ENCODE data around the gene SPRYD7.

DNA sequence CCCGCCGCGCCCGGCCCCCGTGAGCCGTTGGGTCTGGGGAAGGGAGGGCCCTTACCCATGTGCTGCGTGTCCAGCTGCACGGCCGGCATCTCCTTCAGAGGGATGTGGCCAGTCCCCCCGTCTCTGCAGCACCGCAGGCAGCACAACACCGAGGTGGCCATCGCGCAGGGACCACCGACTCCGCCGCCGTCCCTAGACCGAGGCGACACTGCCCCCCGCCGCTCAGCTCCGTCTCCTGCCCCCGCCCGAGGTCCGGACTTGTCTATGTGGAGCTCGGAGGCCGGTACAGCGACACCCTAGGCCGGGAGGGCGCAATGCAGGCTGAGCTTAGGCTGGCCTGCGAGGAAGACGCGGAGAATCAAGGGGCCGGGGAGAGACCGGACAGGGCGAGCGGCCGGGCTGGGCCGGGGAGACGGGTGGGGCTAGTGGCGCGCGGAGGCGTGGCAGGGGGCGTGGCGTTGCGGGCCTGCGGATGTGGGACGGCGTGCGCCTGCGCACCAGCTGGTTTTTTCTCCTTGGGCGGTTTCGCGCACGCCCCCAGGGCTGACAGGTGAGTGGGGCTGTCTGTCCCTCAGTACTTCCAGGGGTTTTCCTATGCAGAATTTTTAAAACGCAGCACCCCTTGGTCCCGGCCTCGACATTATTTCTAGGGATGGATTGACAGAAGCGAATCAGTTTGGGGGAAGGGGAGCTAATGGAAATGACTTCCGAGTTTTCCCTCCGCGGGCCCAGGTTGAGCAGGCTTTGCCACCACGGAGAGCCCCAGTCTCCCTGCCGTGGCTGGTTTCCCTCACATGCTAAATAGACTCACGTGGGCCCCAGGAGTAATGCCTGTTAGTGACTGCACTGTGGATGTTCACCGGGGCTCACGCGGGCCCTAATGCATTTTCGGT is at the start of gene SPRYD7:
- TF ChIP-seq EZH2 (IDR thresholded peaks at IDR 0.05; ENCODE audit: borderline replicate concordance, insufficient read depth, low read depth, low read length, poor library complexity, severe bottlenecking): no peak
- TF ChIP-seq, protein P1, sequence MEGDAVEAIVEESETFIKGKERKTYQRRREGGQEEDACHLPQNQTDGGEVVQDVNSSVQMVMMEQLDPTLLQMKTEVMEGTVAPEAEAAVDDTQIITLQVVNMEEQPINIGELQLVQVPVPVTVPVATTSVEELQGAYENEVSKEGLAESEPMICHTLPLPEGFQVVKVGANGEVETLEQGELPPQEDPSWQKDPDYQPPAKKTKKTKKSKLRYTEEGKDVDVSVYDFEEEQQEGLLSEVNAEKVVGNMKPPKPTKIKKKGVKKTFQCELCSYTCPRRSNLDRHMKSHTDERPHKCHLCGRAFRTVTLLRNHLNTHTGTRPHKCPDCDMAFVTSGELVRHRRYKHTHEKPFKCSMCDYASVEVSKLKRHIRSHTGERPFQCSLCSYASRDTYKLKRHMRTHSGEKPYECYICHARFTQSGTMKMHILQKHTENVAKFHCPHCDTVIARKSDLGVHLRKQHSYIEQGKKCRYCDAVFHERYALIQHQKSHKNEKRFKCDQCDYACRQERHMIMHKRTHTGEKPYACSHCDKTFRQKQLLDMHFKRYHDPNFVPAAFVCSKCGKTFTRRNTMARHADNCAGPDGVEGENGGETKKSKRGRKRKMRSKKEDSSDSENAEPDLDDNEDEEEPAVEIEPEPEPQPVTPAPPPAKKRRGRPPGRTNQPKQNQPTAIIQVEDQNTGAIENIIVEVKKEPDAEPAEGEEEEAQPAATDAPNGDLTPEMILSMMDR (IDR thresholded peaks at IDR 0.05): peak; percentile 80

Data from B cell (primary cell).